Skeletal muscle satellite cell (primary cell): ENCODE measurements around the gene STXBP3.

Source experiments
- H3K27me3 ChIP-seq: 2 replicates; pipeline ENCODE4 v1.7.0; 2013; ENCODE audit warnings: low read length; ENCODE audit not compliant: control insufficient read depth, insufficient read depth
- H3K36me3 ChIP-seq: 2 replicates; pipeline ENCODE4 v1.7.0; 2013; ENCODE audit warnings: mild to moderate bottlenecking, control low read depth, low read length; ENCODE audit not compliant: insufficient read depth
- H3K4me1 ChIP-seq: 2 replicates; pipeline ENCODE4 v1.7.0; 2013; ENCODE audit warnings: low read length; ENCODE audit not compliant: control insufficient read depth, insufficient read depth
- H3K4me2 ChIP-seq: 2 replicates; pipeline ENCODE4 v1.7.0; 2013; ENCODE audit warnings: mild to moderate bottlenecking, low read length
- H3K4me3 ChIP-seq: 2 replicates; pipeline ENCODE4 v1.7.0; 2013; ENCODE audit warnings: low read length
- H3K9ac ChIP-seq: 2 replicates; pipeline ENCODE4 v1.7.0; 2013; ENCODE audit warnings: mild to moderate bottlenecking, low read depth, low read length, moderate library complexity
- H3K9me3 ChIP-seq: replicated peaks from 2 replicates; pipeline ENCODE4 v1.7.0; 2013; ENCODE audit warnings: mild to moderate bottlenecking, control low read depth, low read length

Gene STXBP3

GRCh38 chr1:108715932-108716331, 30.5 kb upstream of the STXBP3 start:
- Histone ChIP-seq H3K4me2 (no peak overlapping the region), H3K9me3 (no peaks in the 10 kb centered on the region), H3K9ac (no peak overlapping the region), H3K4me3 (no peak overlapping the region), H3K27me3 (no peaks in the 10 kb centered on the region), H3K36me3 (no peaks in the 10 kb centered on the region), H3K4me1 (peaks cover 26% of the 10 kb centered on the region)

GRCh38 chr1:108716437-108717230, 29.8 kb upstream of the STXBP3 start:
- H3K4me1 ChIP-seq, result peaks cover 32% of the 10 kb centered on the region
- no peak overlapping the region for H3K4me2 ChIP-seq
- no peak overlapping the region for H3K9ac ChIP-seq
- H3K4me3 ChIP-seq, result no peak overlapping the region
- H3K27me3 ChIP-seq, result no peaks in the 10 kb centered on the region
- no peaks in the 10 kb centered on the region for H3K9me3 ChIP-seq
- no peaks in the 10 kb centered on the region for H3K36me3 ChIP-seq

GRCh38 chr1:108717774-108718316, 28.6 kb upstream of the STXBP3 start:
- Histone ChIP-seq H3K27me3 (no peaks in the 10 kb centered on the region), H3K4me1 (peaks cover 34% of the 10 kb centered on the region)

GRCh38 chr1:108718927-108719655, 27.4 kb upstream of the STXBP3 start:
- Histone ChIP-seq H3K9me3 (no peaks in the 10 kb centered on the region), H3K36me3 (no peaks in the 10 kb centered on the region), H3K4me2 (peak overlapping the region; percentile 68), H3K27me3 (no peaks in the 10 kb centered on the region), H3K9ac (peak overlapping the region; percentile 32), H3K4me3 (no peak overlapping the region), H3K4me1 (peaks cover 34% of the 10 kb centered on the region)

More at GRCh38 chr1:108717774-108718316, 28.6 kb upstream of the STXBP3 start:
- no peak overlapping the region for H3K9ac ChIP-seq
- H3K4me2 ChIP-seq, result no peak overlapping the region
- H3K36me3 ChIP-seq, result no peaks in the 10 kb centered on the region
- H3K9me3 ChIP-seq, result no peaks in the 10 kb centered on the region
- H3K4me3 ChIP-seq, result no peak overlapping the region

- H3K4me2 ChIP-seq, result peak overlapping the region; percentile 68
- H3K9ac ChIP-seq, result peak overlapping the region; percentile 32
- no peaks in the 10 kb centered on the region for H3K27me3 ChIP-seq
- H3K9me3 ChIP-seq, result no peaks in the 10 kb centered on the region
- peaks cover 34% of the 10 kb centered on the region for H3K4me1 ChIP-seq
- H3K36me3 ChIP-seq, result no peaks in the 10 kb centered on the region
- H3K4me3 ChIP-seq, result peak overlapping the region; percentile 34
These were observed 26.6 kb upstream of the STXBP3 start for GRCh38 chr1:108719656-108720435.

GRCh38 chr1:108722292-108722691, 24.2 kb upstream of the STXBP3 start:
- Histone ChIP-seq H3K36me3 (no peaks in the 10 kb centered on the region), H3K4me3 (no peak overlapping the region), H3K9me3 (no peaks in the 10 kb centered on the region), H3K9ac (no peak overlapping the region), H3K4me2 (no peak overlapping the region), H3K27me3 (no peaks in the 10 kb centered on the region), H3K4me1 (peaks cover 30% of the 10 kb centered on the region)

- no peaks in the 10 kb centered on the region for H3K27me3 ChIP-seq
- no peaks in the 10 kb centered on the region for H3K36me3 ChIP-seq
- H3K9ac ChIP-seq, result no peak overlapping the region
- no peak overlapping the region for H3K4me3 ChIP-seq
- H3K4me2 ChIP-seq, result no peak overlapping the region
- H3K9me3 ChIP-seq, result no peaks in the 10 kb centered on the region
- peaks cover 9% of the 10 kb centered on the region for H3K4me1 ChIP-seq
These were observed 20.6 kb upstream of the STXBP3 start for GRCh38 chr1:108725906-108726305.

- Histone ChIP-seq H3K4me3 (no peak overlapping the region), H3K4me1 (peaks cover 2% of the 10 kb centered on the region)
These were observed 18.0 kb upstream of the STXBP3 start for GRCh38 chr1:108728327-108728923.

GRCh38 chr1:108729481-108729880, 17.0 kb upstream of the STXBP3 start:
- Histone ChIP-seq H3K36me3 (no peaks in the 10 kb centered on the region), H3K9ac (no peak overlapping the region), H3K4me1 (peaks cover 2% of the 10 kb centered on the region), H3K4me2 (no peak overlapping the region), H3K27me3 (no peaks in the 10 kb centered on the region), H3K4me3 (no peak overlapping the region), H3K9me3 (no peaks in the 10 kb centered on the region)

More at GRCh38 chr1:108728327-108728923, 18.0 kb upstream of the STXBP3 start:
- Histone ChIP-seq H3K36me3 (no peaks in the 10 kb centered on the region), H3K4me2 (no peak overlapping the region), H3K9me3 (no peaks in the 10 kb centered on the region), H3K27me3 (no peaks in the 10 kb centered on the region), H3K9ac (no peak overlapping the region)

GRCh38 chr1:108732398-108732797, 14.1 kb upstream of the STXBP3 start:
- H3K9ac ChIP-seq, result no peak overlapping the region
- no peak overlapping the region for H3K4me3 ChIP-seq
- no peak overlapping the region for H3K4me2 ChIP-seq
- H3K4me1 ChIP-seq, result peaks cover 2% of the 10 kb centered on the region
- no peaks in the 10 kb centered on the region for H3K36me3 ChIP-seq
- H3K27me3 ChIP-seq, result no peaks in the 10 kb centered on the region
- H3K9me3 ChIP-seq, result no peaks in the 10 kb centered on the region
